CD4-positive, alpha-beta T cell (primary cell): ENCODE measurements around the gene NOS1AP. TPM values are rescaled to one million over a fixed set of nuclear protein-coding genes. Genes with fewer than 3 reads are reported as not detected.

Experiments used
- ATAC-seq: fragments of 200-7000 bp; cut with Tn5 transposase; one replicate; pipeline ENCODE4 v1.10.0; 2022; ENCODE audit warnings: mild to moderate bottlenecking; ENCODE audit not compliant: poor library complexity
- CTCF ChIA-PET: fragments of 350-600 bp; sonication (Branson Sonifier 250); formaldehyde crosslinking; loops from one replicate; lab custom pipeline; 2021; ENCODE audit warnings: antibody characterized with exemption, inconsistent platforms; lab: Charles Lee
- POLR2A ChIA-PET: fragments of 350-600 bp; sonication (Branson Sonifier 250); formaldehyde crosslinking; loops from one replicate; lab custom pipeline; 2021; ENCODE audit warnings: antibody characterized with exemption, inconsistent platforms; lab: Charles Lee
- DNase-seq, 14 experiments: peaks; one replicate each; pipeline ENCODE4 v3.0.0-alpha.2; 2013 to 2020; ENCODE audit warnings: mixed read lengths in 2 of 14
- H3K27ac ChIP-seq, 2 donors: one replicate each; pipeline versions ENCODE4 v1.5.1 to v1.7.0; 2013; ENCODE audit warnings: low read length in 2 of 2, low read depth in 1 of 2, mild to moderate bottlenecking in 1 of 2
- H3K27me3 ChIP-seq, 2 experiments: 1 replicate in 1 of 2; 2 replicates in 1 of 2; pipeline versions ENCODE4 v1.6.1 to v1.7.0; 2013; ENCODE audit warnings: low read length in 2 of 2, control low read depth in 1 of 2, mild to moderate bottlenecking in 1 of 2, moderate library complexity in 1 of 2; ENCODE audit not compliant: insufficient read depth in 2 of 2, control insufficient read depth in 1 of 2
- H3K36me3 ChIP-seq: one replicate; pipeline ENCODE4 v1.6.1; 2013; ENCODE audit warnings: low read length, control low read depth; ENCODE audit not compliant: insufficient read depth
- H3K4me1 ChIP-seq: one replicate; pipeline ENCODE4 v1.6.1; 2013; ENCODE audit warnings: low read length, control low read depth; ENCODE audit not compliant: insufficient read depth
- H3K4me3 ChIP-seq: one replicate; pipeline ENCODE4 v1.5.1; 2013; ENCODE audit warnings: mild to moderate bottlenecking, low read length, moderate library complexity
- H3K9me3 ChIP-seq, 2 experiments: 1 replicate in 1 of 2; 2 replicates in 1 of 2; pipeline versions ENCODE4 v1.6.1 to v1.7.0; 2013; ENCODE audit warnings: low read length in 2 of 2, mild to moderate bottlenecking in 2 of 2, control low read depth in 1 of 2, moderate library complexity in 1 of 2; ENCODE audit not compliant: control insufficient read depth in 1 of 2, insufficient read depth in 1 of 2
- H3K27ac Mint-ChIP-seq: one replicate; pipeline ENCODE4 v1.8.0; 2020; ENCODE audit warnings: mixed read lengths
- H3K27me3 Mint-ChIP-seq: one replicate; pipeline ENCODE4 v1.8.0; 2021; ENCODE audit warnings: mixed read lengths
- H3K36me3 Mint-ChIP-seq: one replicate; pipeline ENCODE4 v1.8.0; 2021; ENCODE audit warnings: low read depth, mixed read lengths
- H3K4me1 Mint-ChIP-seq: one replicate; pipeline ENCODE4 v1.8.0; 2021; ENCODE audit warnings: low read depth, mixed read lengths
- H3K4me3 Mint-ChIP-seq: one replicate; pipeline ENCODE4 v1.8.0; 2020; ENCODE audit warnings: mild to moderate bottlenecking, mixed read lengths
- H3K9me3 Mint-ChIP-seq: one replicate; pipeline ENCODE4 v1.8.0; 2020; ENCODE audit warnings: mixed read lengths
- CTCF ChIP-seq: fragments of 200-600 bp; IDR thresholded peaks from one replicate; pipeline ENCODE4 v1.8.0; 2022; ENCODE audit warnings: antibody characterized with exemption, mild to moderate bottlenecking
- intact Hi-C, 2 experiments: fragments of 100-400 bp; cut with DNase I in 1 of 2; cut with micrococcal nuclease in 1 of 2; formaldehyde crosslinking; loops; one replicate each; pipeline versions ENCODE4 v1.15.1 to v1.9.0; 2023 to 2025; cut with DNase I, micrococcal nuclease
- total RNA-seq, 174 experiments: library from RNA in 2 of 174; stranded (reverse) in 2 of 174; gene quantifications; one replicate each; pipeline ENCODE4 v1.2.3 and lab custom pipeline; 2021 to 2026

The NOS1AP gene
- total RNA-seq, 2 experiments from 2014 or later: not detected

- DNase-seq (no peak), ATAC-seq (no peak)
- no peaks in the 10 kb centered on the region for H3K36me3 ChIP-seq
- Mint-ChIP-seq H3K27ac (no peak overlapping the region), H3K4me1 (no peaks in the 10 kb centered on the region), H3K36me3 (no peaks in the 10 kb centered on the region), H3K4me3 (no peak overlapping the region), H3K27me3 (no peaks in the 10 kb centered on the region), H3K9me3 (no peaks in the 10 kb centered on the region)
- no peak for TF ChIP-seq CTCF
- ChIA-PET POLR2A (no interaction called here), CTCF (no interaction called here)
- H3K27me3 ChIP-seq: peaks cover 0 to 2% of the 10 kb centered on the region in 2 experiments
- H3K27ac ChIP-seq: no peak overlapping the region
- no peaks in the 10 kb centered on the region for H3K9me3 ChIP-seq
- intact Hi-C loops: no loop called here
- no peaks in the 10 kb centered on the region for H3K4me1 ChIP-seq
- no peak overlapping the region for H3K4me3 ChIP-seq
Measured at GRCh38 chr1:162380061-162380846, 310.8 kb downstream of the NOS1AP start.

- Histone ChIP-seq H3K4me3 (no peak within 1 kb of the TSS), H3K9me3 (no peaks in the 10 kb centered on the region), H3K27ac (no peak within 1 kb of the TSS), H3K36me3 (no peaks in the 10 kb centered on the region), H3K27me3 (peaks cover 0 to 2% of the 10 kb centered on the region in 2 experiments), H3K4me1 (no peaks in the 10 kb centered on the region)
- ChIA-PET POLR2A (no interaction called here), CTCF (no interaction called here)
- TF ChIP-seq CTCF: no peak
- no peaks in the 10 kb centered on the region for H3K4me1 Mint-ChIP-seq
- no peak within 1 kb of the TSS for H3K4me3 Mint-ChIP-seq
- H3K9me3 Mint-ChIP-seq: no peaks in the 10 kb centered on the region
- no peaks in the 10 kb centered on the region for H3K36me3 Mint-ChIP-seq
- ATAC-seq (no peak), DNase-seq (no peak)
- no peak within 1 kb of the TSS for H3K27ac Mint-ChIP-seq
- no peaks in the 10 kb centered on the region for H3K27me3 Mint-ChIP-seq
- intact Hi-C loops: no loop called here
Measured at GRCh38 chr1:162381383-162381782, 311.9 kb downstream of the NOS1AP start, which contains the start of gene C1orf226. Gene C1orf226 (plus strand): TSS chr1:162381728. CDS start chr1:162381902, 174 bp downstream.

DNA sequence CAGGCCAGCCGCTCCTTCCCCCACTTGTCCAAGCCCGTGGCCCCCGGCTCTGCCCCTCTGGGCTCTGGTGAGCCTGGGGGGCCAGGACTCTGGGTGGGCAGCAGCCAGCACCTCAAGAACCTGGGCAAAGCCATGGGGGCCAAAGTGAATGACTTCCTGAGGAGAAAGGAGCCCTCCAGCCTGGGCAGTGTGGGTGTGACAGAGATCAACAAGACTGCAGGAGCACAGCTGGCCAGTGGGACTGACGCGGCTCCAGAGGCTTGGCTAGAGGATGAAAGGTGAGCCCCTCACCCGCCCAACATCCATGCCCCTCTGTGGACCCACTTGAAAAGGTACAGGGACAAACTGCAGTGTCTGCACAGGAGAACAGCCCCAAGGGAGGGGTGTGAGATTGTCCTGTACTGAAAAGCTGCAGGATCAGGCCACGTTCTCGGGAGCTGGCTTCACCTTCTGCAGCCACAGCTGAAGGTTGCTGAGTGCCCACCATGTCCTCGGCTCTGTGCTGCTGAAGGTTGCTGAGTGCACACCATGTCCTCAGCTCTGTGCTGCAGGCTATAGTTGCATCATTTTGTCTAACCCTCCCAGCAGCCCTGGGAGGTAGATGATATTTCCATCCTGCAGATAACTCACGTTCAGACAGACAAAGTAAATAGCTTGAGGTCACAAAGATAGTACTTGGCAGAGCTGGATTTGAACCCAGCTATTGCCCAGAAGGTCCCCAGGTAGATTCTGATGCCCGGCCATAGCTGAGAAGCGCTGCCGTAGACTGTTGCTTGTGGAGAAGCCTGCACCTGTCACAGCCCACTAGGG lies 312.7 kb downstream of the NOS1AP start:
- no peaks in the 10 kb centered on the region for H3K27me3 Mint-ChIP-seq
- H3K4me3 Mint-ChIP-seq: no peak overlapping the region
- Histone ChIP-seq H3K4me3 (no peak overlapping the region), H3K4me1 (no peaks in the 10 kb centered on the region), H3K36me3 (no peaks in the 10 kb centered on the region), H3K27me3 (peaks cover 0 to 2% of the 10 kb centered on the region in 2 experiments), H3K9me3 (no peaks in the 10 kb centered on the region), H3K27ac (no peak overlapping the region)
- intact Hi-C loops: no loop called here
- ATAC-seq (no peak), DNase-seq (no peak)
- POLR2A ChIA-PET: no interaction called here
- CTCF ChIA-PET: no interaction called here
- no peaks in the 10 kb centered on the region for H3K9me3 Mint-ChIP-seq
- no peaks in the 10 kb centered on the region for H3K4me1 Mint-ChIP-seq
- no peaks in the 10 kb centered on the region for H3K36me3 Mint-ChIP-seq
- no peak for TF ChIP-seq CTCF
- no peak overlapping the region for H3K27ac Mint-ChIP-seq
